Astrocyte (in vitro differentiated cells and primary cell): ENCODE results near the gene MPO. TPM values are rescaled to one million over a fixed set of nuclear protein-coding genes. Genes with fewer than 3 reads are reported as not detected.

Experiments
- DNase-seq: peaks from one replicate; pipeline ENCODE4 v3.0.0-alpha.2; 2010; ENCODE audit warnings: low read depth
- FAIRE-seq: peaks from 2 replicates; lab custom pipeline; 2011; peaks lifted over from hg19 to GRCh38; lab: Jason Lieb, UNC
- H2AFZ ChIP-seq: 2 replicates; pipeline ENCODE4 v1.6.0; 2012; ENCODE audit warnings: low read depth, low read length, inconsistent platforms
- H3K27ac ChIP-seq: 2 replicates; pipeline ENCODE4 v1.5.1; 2011; ENCODE audit warnings: low read depth, low read length, inconsistent platforms
- H3K27me3 ChIP-seq: 2 replicates; pipeline ENCODE4 v1.6.0; 2011; ENCODE audit warnings: low read length, inconsistent platforms; ENCODE audit not compliant: insufficient read depth
- H3K36me3 ChIP-seq: 2 replicates; pipeline ENCODE4 v1.5.1; 2011; ENCODE audit warnings: low read length, inconsistent platforms; ENCODE audit not compliant: insufficient read depth
- H3K4me1 ChIP-seq: 2 replicates; pipeline ENCODE4 v1.5.1; 2011; ENCODE audit warnings: low read length, inconsistent platforms; ENCODE audit not compliant: insufficient read depth
- H3K4me2 ChIP-seq: 2 replicates; pipeline ENCODE4 v1.6.0; 2012; ENCODE audit warnings: low read length, inconsistent platforms
- H3K4me3 ChIP-seq: 2 replicates; pipeline ENCODE4 v1.5.1; 2011; ENCODE audit warnings: low read depth, mild to moderate bottlenecking, low read length, inconsistent platforms; ENCODE audit not compliant: insufficient read depth
- H3K79me2 ChIP-seq: 2 replicates; pipeline ENCODE4 v1.6.0; 2012; ENCODE audit warnings: mild to moderate bottlenecking, low read length, inconsistent platforms; ENCODE audit not compliant: insufficient read depth
- H3K9ac ChIP-seq: 2 replicates; pipeline ENCODE4 v1.6.0; 2012; ENCODE audit warnings: mild to moderate bottlenecking, low read length, inconsistent platforms
- H3K9me3 ChIP-seq: 2 replicates; pipeline ENCODE4 v1.5.1; 2012; ENCODE audit warnings: low read depth, mild to moderate bottlenecking, low read length, inconsistent platforms; ENCODE audit not compliant: insufficient read depth
- H4K20me1 ChIP-seq: 2 replicates; pipeline ENCODE4 v1.6.0; 2012; ENCODE audit warnings: low read length, inconsistent platforms; ENCODE audit not compliant: insufficient read depth
- H3K27ac Mint-ChIP-seq: one replicate; pipeline ENCODE4 v1.8.0; 2021; ENCODE audit warnings: mild to moderate bottlenecking, mixed read lengths; ENCODE audit not compliant: unreplicated experiment
- H3K27me3 Mint-ChIP-seq: one replicate; pipeline ENCODE4 v1.8.0; 2021; ENCODE audit warnings: low read depth, mixed read lengths; ENCODE audit not compliant: unreplicated experiment
- H3K36me3 Mint-ChIP-seq: one replicate; pipeline ENCODE4 v1.8.0; 2021; ENCODE audit warnings: low read depth, mixed read lengths; ENCODE audit not compliant: unreplicated experiment
- H3K4me1 Mint-ChIP-seq: one replicate; pipeline ENCODE4 v1.8.0; 2021; ENCODE audit warnings: low read depth, mixed read lengths; ENCODE audit not compliant: unreplicated experiment
- H3K4me3 Mint-ChIP-seq: one replicate; pipeline ENCODE4 v1.8.0; 2021; ENCODE audit warnings: mild to moderate bottlenecking, moderate library complexity, mixed read lengths; ENCODE audit not compliant: unreplicated experiment
- H3K9me3 Mint-ChIP-seq: one replicate; pipeline ENCODE4 v1.8.0; 2021; ENCODE audit warnings: mild to moderate bottlenecking, mixed read lengths; ENCODE audit not compliant: unreplicated experiment
- CTCF ChIP-seq: IDR thresholded peaks from 2 replicates; pipeline ENCODE4 v1.5.1; 2011; ENCODE audit warnings: low read depth, mild to moderate bottlenecking, inconsistent platforms, low read length, moderate library complexity; ENCODE audit not compliant: insufficient read depth
- EZH2 ChIP-seq: IDR thresholded peaks from 2 replicates; pipeline ENCODE4 v1.6.1; 2012; ENCODE audit warnings: mild to moderate bottlenecking, low read length, inconsistent platforms; ENCODE audit not compliant: insufficient read depth
- total RNA-seq: library from RNA; stranded (reverse); gene quantifications from 2 replicates; pipeline ENCODE4 v1.2.1, GENCODE V29; 2021

Gene MPO
- total RNA-seq, 1 donor from 2014 or later = not detected

- Mint-ChIP-seq H3K36me3 (no peaks in the 10 kb centered on the region), H3K9me3 (peaks cover 2% of the 10 kb centered on the region), H3K27me3 (peaks cover 32% of the 10 kb centered on the region), H3K27ac (no peak overlapping the region), H3K4me1 (no peaks in the 10 kb centered on the region), H3K4me3 (no peak overlapping the region)
- H3K4me2 ChIP-seq = no peak overlapping the region
- no peak for TF ChIP-seq CTCF
- no peaks in the 10 kb centered on the region for H3K79me2 ChIP-seq
- no peak overlapping the region for H2AFZ ChIP-seq
- H3K9me3 ChIP-seq = no peaks in the 10 kb centered on the region
- H4K20me1 ChIP-seq = no peaks in the 10 kb centered on the region
- no peak overlapping the region for H3K4me3 ChIP-seq
- FAIRE-seq (no peak), DNase-seq (no peak)
- H3K27ac ChIP-seq = no peak overlapping the region
- H3K27me3 ChIP-seq = no peaks in the 10 kb centered on the region
- no peaks in the 10 kb centered on the region for H3K36me3 ChIP-seq
- H3K9ac ChIP-seq = no peak overlapping the region
- H3K4me1 ChIP-seq = no peaks in the 10 kb centered on the region
Measured at GRCh38 chr17:58308985-58309917, 28.5 kb upstream of the MPO start.

GRCh38 chr17:58308173-58308984 lies 27.6 kb upstream of the MPO start:
- H4K20me1 ChIP-seq = no peaks in the 10 kb centered on the region
- DNase-seq (no peak), FAIRE-seq (no peak)
- H3K4me1 ChIP-seq = no peaks in the 10 kb centered on the region
- Mint-ChIP-seq H3K27me3 (peaks cover 28% of the 10 kb centered on the region), H3K4me3 (no peak overlapping the region), H3K4me1 (no peaks in the 10 kb centered on the region), H3K36me3 (no peaks in the 10 kb centered on the region), H3K9me3 (no peaks in the 10 kb centered on the region), H3K27ac (no peak overlapping the region)
- H3K27ac ChIP-seq = no peak overlapping the region
- no peaks in the 10 kb centered on the region for H3K36me3 ChIP-seq
- no peak overlapping the region for H3K9ac ChIP-seq
- no peaks in the 10 kb centered on the region for H3K27me3 ChIP-seq
- no peaks in the 10 kb centered on the region for H3K9me3 ChIP-seq
- no peak overlapping the region for H2AFZ ChIP-seq
- TF ChIP-seq EZH2 (no peak), CTCF (no peak)
- H3K4me2 ChIP-seq = no peak overlapping the region
- H3K79me2 ChIP-seq = no peaks in the 10 kb centered on the region
- H3K4me3 ChIP-seq = no peak overlapping the region
